NB4 (cell line): ENCODE data around the gene CNBD2.
"Not testable (repeated sequence)": the region's sequence is repeated elsewhere in the genome, so short reads cannot be mapped to it uniquely, and the experiment has no call there.

Experiments
- DNase-seq: peaks from one replicate; pipeline ENCODE4 v3.0.0; 2010; ENCODE audit warnings: low read depth
- H3K4me3 ChIP-seq: one replicate; pipeline ENCODE4 v1.5.1; 2011; ENCODE audit warnings: mild to moderate bottlenecking, low read depth, low read length, moderate library complexity
- CTCF ChIP-seq: IDR thresholded peaks from one replicate; pipeline ENCODE4 v1.5.1; 2012; ENCODE audit warnings: low read depth, low read length
- MAX ChIP-seq: IDR thresholded peaks from 2 replicates; pipeline ENCODE4 v1.6.1; 2011; ENCODE audit warnings: low read depth, low read length
- MYC ChIP-seq: IDR thresholded peaks from 2 replicates; pipeline ENCODE4 v1.6.1; 2011; ENCODE audit warnings: low read depth, low read length
- POLR2A ChIP-seq: IDR thresholded peaks from 2 replicates; pipeline ENCODE4 v1.6.1; 2011; ENCODE audit warnings: mild to moderate bottlenecking; ENCODE audit not compliant: insufficient read length; ENCODE audit errors: extremely low read depth

The CNBD2 gene

GRCh38 chr20:35941620-35942019 lies 26.8 kb upstream of the CNBD2 start:
- no peak for DNase-seq
- no peak for TF ChIP-seq CTCF
- TF ChIP-seq POLR2A: no peak
- TF ChIP-seq MYC: no peak
- no peak for TF ChIP-seq MAX
- H3K4me3 ChIP-seq: no peak overlapping the region

GRCh38 chr20:35942243-35942642 lies 26.1 kb upstream of the CNBD2 start:
- TF ChIP-seq POLR2A: no peak
- no peak overlapping the region for H3K4me3 ChIP-seq
- DNase-seq: peak; percentile 26

- no peak overlapping the region for H3K4me3 ChIP-seq
- peak; percentile 69 for TF ChIP-seq CTCF
- no peak for TF ChIP-seq MYC
- peak; percentile 67 for DNase-seq
Measured at GRCh38 chr20:35947489-35947888, 20.9 kb upstream of the CNBD2 start.

- no peak for TF ChIP-seq CTCF
- TF ChIP-seq POLR2A: no peak
- no peak for TF ChIP-seq MYC
- TF ChIP-seq MAX: no peak
- DNase-seq: no peak
- no peak overlapping the region for H3K4me3 ChIP-seq
Measured at GRCh38 chr20:35947907-35948306, 20.5 kb upstream of the CNBD2 start.

GRCh38 chr20:35950093-35950492 lies 18.3 kb upstream of the CNBD2 start:
- TF ChIP-seq CTCF (no peak), POLR2A (no peak), MAX (no peak), MYC (no peak)
- no peak for DNase-seq
- no peak overlapping the region for H3K4me3 ChIP-seq

- DNase-seq: not testable (repeated sequence)
- peak overlapping the region; percentile 99 for H3K4me3 ChIP-seq
Measured at GRCh38 chr20:35952080-35952479, 16.3 kb upstream of the CNBD2 start.

- peak; percentile 84 for DNase-seq
- TF ChIP-seq MYC (0 out of 2 replicates have a peak, but pooled peaks have one; percentile 38), MAX (peak; percentile 30; the same call in 1 of the 2 replicates), CTCF (no peak), POLR2A (no peak)
- H3K4me3 ChIP-seq: peak overlapping the region; percentile 99
Measured at GRCh38 chr20:35952480-35953386, 15.7 kb upstream of the CNBD2 start.
